Endothelial cell of umbilical vein (primary cell): ENCODE results near the gene PVRIG. TPM values are rescaled to one million over a fixed set of nuclear protein-coding genes. Genes with fewer than 3 reads are reported as not detected.
"Not testable (repeated sequence)": the region's sequence is repeated elsewhere in the genome, so short reads cannot be mapped to it uniquely, and the experiment has no call there.

Source experiments
- BruUV-seq: library from RNA; stranded (reverse); fragments of 400-500 nt; replicated peaks from 2 replicates; lab custom pipeline; 2021; lab: Mats Ljungman, UMichigan
- CTCF ChIA-PET: fragments of 300-600, 350-600 bp; sonication (Branson Sonifier 250); formaldehyde crosslinking; loops from one replicate; lab custom pipeline; 2021; ENCODE audit warnings: antibody characterized with exemption, inconsistent platforms; lab: Charles Lee
- POLR2A ChIA-PET: fragments of 300-600, 350-600 bp; sonication (Branson Sonifier 250); formaldehyde crosslinking; loops from one replicate; lab custom pipeline; 2021; ENCODE audit warnings: antibody characterized with exemption, inconsistent platforms; lab: Charles Lee
- DNase-seq: peaks from one replicate; pipeline ENCODE4 v3.0.0-alpha.2; 2011; ENCODE audit warnings: low read depth, low spot score
- FAIRE-seq: peaks from 2 replicates; lab custom pipeline; 2011; peaks lifted over from hg19 to GRCh38; lab: Jason Lieb, UNC
- H2AFZ ChIP-seq: 2 replicates; pipeline ENCODE4 v1.6.0; 2012; ENCODE audit warnings: low read depth, low read length, control low read depth, inconsistent platforms
- H3K27ac ChIP-seq: 2 replicates; pipeline ENCODE4 v1.5.1; 2011; ENCODE audit warnings: low read depth, mild to moderate bottlenecking, control low read depth, low read length, moderate library complexity; ENCODE audit not compliant: insufficient read depth
- H3K27me3 ChIP-seq, 2 experiments: 2 replicates each; pipeline versions ENCODE4 v1.6.0 to v1.6.1; 2011; ENCODE audit warnings: low read length in 2 of 2, mixed read lengths in 1 of 2; ENCODE audit not compliant: control insufficient read depth in 2 of 2, insufficient read depth in 2 of 2
- H3K36me3 ChIP-seq, 2 experiments: 2 replicates in 1 of 2; 3 replicates in 1 of 2; pipeline ENCODE4 v1.5.1; 2011; ENCODE audit warnings: low read length in 2 of 2, mild to moderate bottlenecking in 1 of 2, moderate library complexity in 1 of 2; ENCODE audit not compliant: control insufficient read depth in 2 of 2, insufficient read depth in 2 of 2; ENCODE audit errors: extremely low read depth in 1 of 2
- H3K4me1 ChIP-seq: 3 replicates; pipeline ENCODE4 v1.5.1; 2011; ENCODE audit warnings: mild to moderate bottlenecking, low read length; ENCODE audit not compliant: control insufficient read depth, insufficient read depth; ENCODE audit errors: extremely low read depth
- H3K4me2 ChIP-seq: 2 replicates; pipeline ENCODE4 v1.6.1; 2011; ENCODE audit warnings: low read length, control low read depth, mixed read lengths; ENCODE audit not compliant: insufficient read depth
- H3K4me3 ChIP-seq, 3 experiments: fragments of 200-600 bp in 1 of 3; sonication (generic), shearing (Covaris generic) in 1 of 3; replicated peaks in 1 of 3; 2 replicates each; pipeline ENCODE4 v1.5.1; 2011 to 2016; ENCODE audit warnings: control low read depth in 3 of 3, low read length in 3 of 3, mild to moderate bottlenecking in 2 of 3, inconsistent platforms in 1 of 3, low read depth in 1 of 3, moderate library complexity in 1 of 3; ENCODE audit not compliant: insufficient read depth in 1 of 3
- H3K79me2 ChIP-seq: 2 replicates; pipeline ENCODE4 v1.6.0; 2012; ENCODE audit warnings: low read length, inconsistent platforms; ENCODE audit not compliant: control insufficient read depth, insufficient read depth
- H3K9ac ChIP-seq: replicated peaks from 2 replicates; pipeline ENCODE3; 2011; ENCODE audit warnings: low read length, control low read depth; ENCODE audit not compliant: insufficient read depth; ENCODE audit errors: extremely low read depth
- H3K9me1 ChIP-seq: replicated peaks from 3 replicates; pipeline ENCODE4 v1.6.0; 2011; ENCODE audit warnings: mild to moderate bottlenecking, low read length; ENCODE audit not compliant: control insufficient read depth, insufficient read depth; ENCODE audit errors: extremely low read depth
- H3K9me3 ChIP-seq: replicated peaks from 2 replicates; pipeline ENCODE4 v1.5.1; 2012; ENCODE audit warnings: low read length, inconsistent platforms; ENCODE audit not compliant: control insufficient read depth, insufficient read depth
- H4K20me1 ChIP-seq: replicated peaks from 2 replicates; pipeline ENCODE3; 2011; ENCODE audit warnings: mild to moderate bottlenecking, low read length; ENCODE audit not compliant: control insufficient read depth, insufficient read depth; ENCODE audit errors: extremely low read depth
- CTCF ChIP-seq, 2 donors: IDR thresholded peaks; 1 replicate in 1 of 2; 2 replicates in 1 of 2; pipeline ENCODE4 v1.5.1; 2011; ENCODE audit warnings: low read length in 2 of 2, mild to moderate bottlenecking in 2 of 2, moderate library complexity in 2 of 2, control low read depth in 1 of 2, inconsistent platforms in 1 of 2, low read depth in 1 of 2; ENCODE audit not compliant: insufficient read depth in 1 of 2; ENCODE audit errors: extremely low read depth in 1 of 2
- MYC ChIP-seq: IDR thresholded peaks from one replicate; pipeline ENCODE4 v1.6.1; 2011; ENCODE audit warnings: mild to moderate bottlenecking, low read depth, low read length
- POLR2AphosphoS5 ChIP-seq: IDR thresholded peaks from 2 replicates; pipeline ENCODE4 v1.6.1; 2012; ENCODE audit warnings: low read depth, mild to moderate bottlenecking, control low read depth, low read length, moderate library complexity; ENCODE audit not compliant: insufficient read depth
- dilution Hi-C: fragments of 300-500 bp; cut with MboI; formaldehyde crosslinking; loops from one replicate; pipeline ENCODE4 v1.15.0; 2019; ENCODE audit warnings: low sequenced_read_pairs; ENCODE audit not compliant: extremely low pct_ligation_motif_present
- intact Hi-C: fragments of 100-400 bp; cut with micrococcal nuclease; formaldehyde crosslinking; loops from one replicate; pipeline ENCODE4 v1.10.0; 2022
- polyA plus RNA-seq, 4 experiments: library from polyadenylated mRNA; depleted of rRNA in 3 of 4; stranded (reverse) in 3 of 4; unstranded in 1 of 4; fragments of >200 nt; gene quantifications; 2 replicates each; pipeline versions ENCODE4 v1.2.1 to v1.2.3, GENCODE V29; 2011 to 2012; ENCODE audit warnings: missing spikeins in 1 of 4
- total RNA-seq: library from RNA; stranded (reverse); gene quantifications from 2 replicates; pipeline ENCODE4 v1.2.3, GENCODE V29; 2021

Gene PVRIG
- total and polyA plus RNA-seq, 2 donors (not counting 3 experiments of a cell fraction or from before 2014, with no cell fraction given): 0.80 TPM; not detected in 1

- Histone ChIP-seq H3K9me1 (no peaks in the 10 kb centered on the region), H3K27ac (no peak overlapping the region), H3K4me3 (no peak overlapping the region), H3K9me3 (no peaks in the 10 kb centered on the region), H2AFZ (no peak overlapping the region), H3K36me3 (no peaks in the 10 kb centered on the region), H3K4me2 (no peak overlapping the region), H3K4me1 (no peaks in the 10 kb centered on the region), H4K20me1 (no peaks in the 10 kb centered on the region), H3K27me3 (peaks cover 7 to 9% of the 10 kb centered on the region in 2 experiments), H3K9ac (no peak overlapping the region), H3K79me2 (no peaks in the 10 kb centered on the region)
- no peak for DNase-seq
- no TSS peak for BruUV-seq
- CTCF ChIA-PET: interaction anchor here (1.2 kb wide), 2 partner anchors 10 to 62 kb away, joined by 3 to 4 read pairs; no protein-coding TSS in a partner anchor
- TF ChIP-seq POLR2AphosphoS5: no peak
- TF ChIP-seq MYC: no peak
- no peak for TF ChIP-seq CTCF (IDR thresholded peaks at IDR 0.05; ENCODE audit: extremely low read depth in 1 of 2, insufficient read depth in 1 of 2, low read depth in 1 of 2, low read length in 2 of 2)
- no peak for FAIRE-seq
- intact Hi-C loops: no loop called here
- dilution Hi-C loops: no loop called here
- POLR2A ChIA-PET: no interaction called here
Observed at GRCh38 chr7:100195222-100195621, 24.5 kb upstream of the PVRIG start.

GRCh38 chr7:100195901-100196322 is 23.8 kb upstream of the PVRIG start:
- H3K36me3 ChIP-seq, H3K4me3 ChIP-seq, dilution Hi-C loops, H3K79me2 ChIP-seq, H4K20me1 ChIP-seq, H3K9ac ChIP-seq, H3K27ac ChIP-seq, H3K9me1 ChIP-seq, H3K4me1 ChIP-seq, intact Hi-C loops, BruUV-seq, POLR2A ChIA-PET, H2AFZ ChIP-seq, DNase-seq, FAIRE-seq, H3K4me2 ChIP-seq, CTCF ChIA-PET, H3K9me3 ChIP-seq: not testable (repeated sequence)
- peaks cover 6 to 12% of the 10 kb centered on the region in 2 experiments for H3K27me3 ChIP-seq
